ENCODE results near the gene TNPO1.
"Not testable (repeated sequence)": the region's sequence is repeated elsewhere in the genome, so short reads cannot be mapped to it uniquely, and the experiment has no call there.

Gene TNPO1

DNA sequence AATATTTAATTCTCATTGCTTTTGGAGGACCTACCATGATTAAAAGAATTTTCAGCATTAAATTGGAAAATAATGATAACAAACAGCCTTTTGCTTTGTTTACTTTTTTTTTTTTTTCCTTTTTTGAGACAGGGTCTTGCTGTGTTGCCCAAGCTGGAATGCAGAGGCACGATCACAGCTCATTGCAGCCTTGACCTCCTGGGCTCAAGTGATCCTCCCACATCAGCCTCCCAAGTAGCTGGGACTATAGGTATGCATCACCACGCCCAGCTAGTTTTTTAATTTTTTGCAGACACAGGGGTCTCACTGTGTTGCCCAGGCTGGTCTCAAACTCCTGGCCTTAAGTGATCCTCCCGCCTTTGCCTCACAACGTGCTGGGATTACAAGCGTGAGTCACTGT, 23.8 kb upstream of the TNPO1 start:
- H3K27me3 ChIP-seq (ENCODE audit: control insufficient read depth, insufficient read depth, low read length); H3K36me3 ChIP-seq (ENCODE audit: insufficient read depth, low read length); H3K4me1 ChIP-seq (ENCODE audit: control insufficient read depth, insufficient read depth, low read length); H3K4me2 ChIP-seq (ENCODE audit: low read length); H3K4me3 ChIP-seq (ENCODE audit: low read length); H3K9ac ChIP-seq (ENCODE audit: low read depth, low read length); H3K9me3 ChIP-seq (replicated peaks; ENCODE audit: low read length): not testable (repeated sequence)

DNA sequence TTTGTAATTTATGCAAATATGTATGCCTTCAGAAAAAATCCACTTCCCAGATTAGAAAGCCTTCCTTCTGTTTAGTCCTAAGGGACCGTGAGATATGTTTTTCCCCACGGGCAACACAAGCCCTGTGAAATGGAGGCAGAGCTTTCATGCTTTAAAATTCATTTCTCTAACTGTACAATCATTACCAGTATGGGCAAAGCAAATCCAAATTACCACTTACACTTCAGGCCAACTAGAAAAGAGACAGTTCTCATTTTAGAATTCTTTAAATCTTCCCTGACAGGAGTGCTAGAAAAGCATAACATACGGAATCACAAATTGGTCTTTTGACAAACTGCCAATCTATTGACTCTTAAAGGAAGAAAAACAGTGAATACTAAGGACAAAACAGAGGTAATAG, 20.5 kb upstream of the TNPO1 start:
- no peak overlapping the region for H3K4me3 ChIP-seq (ENCODE audit: low read length)
- no peaks in the 10 kb centered on the region for H3K9me3 ChIP-seq (replicated peaks; ENCODE audit: low read length)
- no peaks in the 10 kb centered on the region for H3K36me3 ChIP-seq (ENCODE audit: insufficient read depth, low read length)
- no peaks in the 10 kb centered on the region for H3K27me3 ChIP-seq (ENCODE audit: control insufficient read depth, insufficient read depth, low read length)
- no peak overlapping the region for H3K9ac ChIP-seq (ENCODE audit: low read depth, low read length)
- no peak overlapping the region for H3K4me2 ChIP-seq (ENCODE audit: low read length)
- H3K4me1 ChIP-seq (ENCODE audit: control insufficient read depth, insufficient read depth, low read length): no peaks in the 10 kb centered on the region

DNA sequence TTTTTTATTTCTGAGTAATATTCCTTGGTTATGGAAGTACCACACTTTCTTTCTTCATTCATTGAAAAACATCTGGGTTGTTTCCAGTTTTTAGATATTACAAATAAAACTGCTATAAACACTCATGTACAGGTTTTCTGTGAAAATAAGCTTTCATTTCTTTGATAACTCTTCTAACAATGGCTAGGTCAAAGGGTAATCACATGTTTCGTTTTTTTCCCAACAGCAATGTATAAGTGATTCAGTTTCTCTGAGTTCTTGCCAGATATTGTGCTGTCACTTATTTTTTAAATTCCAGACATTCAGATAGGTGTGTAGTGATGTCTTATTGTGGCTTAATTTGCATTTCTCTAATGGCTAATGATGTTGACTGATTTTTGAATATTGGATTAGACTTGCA, 16.7 kb upstream of the TNPO1 start:
- Histone ChIP-seq H3K4me2 (ENCODE audit: low read length) (no peak overlapping the region), H3K4me3 (ENCODE audit: low read length) (no peak overlapping the region), H3K36me3 (ENCODE audit: insufficient read depth, low read length) (no peaks in the 10 kb centered on the region), H3K27me3 (ENCODE audit: control insufficient read depth, insufficient read depth, low read length) (no peaks in the 10 kb centered on the region), H3K9ac (ENCODE audit: low read depth, low read length) (no peak overlapping the region), H3K4me1 (ENCODE audit: control insufficient read depth, insufficient read depth, low read length) (no peaks in the 10 kb centered on the region), H3K9me3 (replicated peaks; ENCODE audit: low read length) (no peaks in the 10 kb centered on the region)

DNA sequence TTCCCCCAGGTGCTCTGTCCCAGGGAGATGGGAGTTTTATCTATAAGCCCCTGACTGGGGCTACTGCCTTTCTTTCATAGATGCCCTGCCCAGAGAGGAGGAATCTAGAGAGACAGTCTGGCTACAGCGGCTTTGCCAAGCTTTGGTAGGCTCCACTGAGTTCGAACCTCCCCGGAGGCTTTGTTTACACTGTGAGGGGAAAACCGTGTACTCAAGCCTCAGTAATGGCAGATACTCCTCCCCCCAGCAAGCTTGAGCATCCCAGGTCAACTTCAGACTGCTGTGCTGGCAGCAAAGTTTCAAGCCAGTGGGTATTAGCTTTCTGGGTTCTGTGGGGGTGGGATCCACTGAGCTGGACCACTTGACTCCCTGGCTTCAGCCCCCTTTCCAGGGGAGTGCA, 7.8 kb upstream of the TNPO1 start:
- not testable (repeated sequence) for H3K36me3 ChIP-seq (ENCODE audit: insufficient read depth, low read length); H3K27me3 ChIP-seq (ENCODE audit: control insufficient read depth, insufficient read depth, low read length); H3K4me1 ChIP-seq (ENCODE audit: control insufficient read depth, insufficient read depth, low read length); H3K9me3 ChIP-seq (replicated peaks; ENCODE audit: low read length); H3K4me2 ChIP-seq (ENCODE audit: low read length); H3K9ac ChIP-seq (ENCODE audit: low read depth, low read length); H3K4me3 ChIP-seq (ENCODE audit: low read length)

DNA sequence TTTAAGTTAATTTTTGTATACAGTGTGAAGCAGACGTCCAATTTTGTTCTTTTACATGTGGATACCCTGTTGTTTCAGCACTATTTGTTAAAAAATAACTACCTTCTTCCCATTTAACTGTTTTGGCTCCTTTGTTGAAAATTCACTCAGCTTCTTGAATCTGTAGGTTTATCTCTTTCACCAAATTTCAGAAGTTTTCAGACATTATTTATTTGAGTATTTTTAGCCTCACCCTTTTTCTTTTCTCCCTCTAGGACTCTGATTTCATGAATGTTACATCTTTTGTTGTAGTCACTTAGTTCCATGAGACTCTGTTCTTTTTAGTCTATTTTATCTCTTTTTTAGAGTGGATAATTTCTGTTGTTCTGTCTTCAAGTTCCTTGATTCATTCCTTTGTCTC, 4.6 kb upstream of the TNPO1 start:
- Histone ChIP-seq H3K36me3 (ENCODE audit: insufficient read depth, low read length) (no peaks in the 10 kb centered on the region), H3K4me3 (ENCODE audit: low read length) (no peak overlapping the region), H3K9ac (ENCODE audit: low read depth, low read length) (no peak overlapping the region), H3K4me1 (ENCODE audit: control insufficient read depth, insufficient read depth, low read length) (peaks cover 12% of the 10 kb centered on the region), H3K4me2 (ENCODE audit: low read length) (no peak overlapping the region), H3K27me3 (ENCODE audit: control insufficient read depth, insufficient read depth, low read length) (no peaks in the 10 kb centered on the region), H3K9me3 (replicated peaks; ENCODE audit: low read length) (no peaks in the 10 kb centered on the region)

DNA sequence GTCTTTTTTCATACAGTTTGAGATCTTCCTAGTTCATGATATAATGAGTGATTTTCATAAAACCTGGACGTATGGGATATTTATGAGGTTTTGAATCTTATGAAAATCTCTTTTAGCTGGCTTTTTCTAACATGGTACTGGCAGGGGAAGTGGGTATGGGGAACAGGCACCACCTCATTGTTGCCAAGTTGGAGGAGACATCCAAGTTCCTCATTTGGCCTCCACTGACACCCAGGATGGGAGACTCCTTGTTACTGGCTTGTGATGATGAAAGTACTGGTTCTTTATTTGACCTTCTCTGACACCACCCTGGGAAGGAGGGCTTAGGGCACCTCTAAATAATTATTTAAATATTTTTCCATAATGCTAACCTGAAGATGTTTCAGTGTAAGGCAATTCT, 4.0 kb upstream of the TNPO1 start:
- Histone ChIP-seq H3K4me1 (ENCODE audit: control insufficient read depth, insufficient read depth, low read length) (peaks cover 12% of the 10 kb centered on the region), H3K9ac (ENCODE audit: low read depth, low read length) (no peak overlapping the region), H3K9me3 (replicated peaks; ENCODE audit: low read length) (no peaks in the 10 kb centered on the region), H3K36me3 (ENCODE audit: insufficient read depth, low read length) (no peaks in the 10 kb centered on the region), H3K27me3 (ENCODE audit: control insufficient read depth, insufficient read depth, low read length) (no peaks in the 10 kb centered on the region), H3K4me3 (ENCODE audit: low read length) (no peak overlapping the region), H3K4me2 (ENCODE audit: low read length) (no peak overlapping the region)

DNA sequence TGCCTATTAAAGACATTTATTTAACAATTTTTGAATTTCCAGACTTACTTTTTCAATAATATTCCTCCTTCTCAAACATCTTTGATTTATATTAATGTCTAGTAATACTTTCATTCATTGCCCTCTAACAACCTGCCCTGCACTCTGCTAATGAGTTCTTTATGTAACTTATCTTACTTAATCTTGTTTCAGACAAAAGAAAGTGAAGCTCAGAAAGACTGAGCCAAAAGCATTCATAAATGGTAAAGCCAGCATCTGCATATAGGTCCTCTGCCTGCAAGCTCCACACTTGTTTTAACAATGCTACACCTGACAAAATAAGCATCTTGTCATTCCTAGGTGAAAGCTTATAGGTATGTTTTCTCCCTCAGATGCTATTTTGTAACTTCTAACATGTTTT, 2.4 kb upstream of the TNPO1 start:
- peaks cover 13% of the 10 kb centered on the region for H3K4me1 ChIP-seq (ENCODE audit: control insufficient read depth, insufficient read depth, low read length)
- H3K9ac ChIP-seq (ENCODE audit: low read depth, low read length): no peak overlapping the region
- H3K4me3 ChIP-seq (ENCODE audit: low read length): no peak overlapping the region
- peaks cover 1% of the 10 kb centered on the region for H3K36me3 ChIP-seq (ENCODE audit: insufficient read depth, low read length)
- no peak overlapping the region for H3K4me2 ChIP-seq (ENCODE audit: low read length)
- no peaks in the 10 kb centered on the region for H3K27me3 ChIP-seq (ENCODE audit: control insufficient read depth, insufficient read depth, low read length)
- H3K9me3 ChIP-seq (replicated peaks; ENCODE audit: low read length): no peaks in the 10 kb centered on the region

DNA sequence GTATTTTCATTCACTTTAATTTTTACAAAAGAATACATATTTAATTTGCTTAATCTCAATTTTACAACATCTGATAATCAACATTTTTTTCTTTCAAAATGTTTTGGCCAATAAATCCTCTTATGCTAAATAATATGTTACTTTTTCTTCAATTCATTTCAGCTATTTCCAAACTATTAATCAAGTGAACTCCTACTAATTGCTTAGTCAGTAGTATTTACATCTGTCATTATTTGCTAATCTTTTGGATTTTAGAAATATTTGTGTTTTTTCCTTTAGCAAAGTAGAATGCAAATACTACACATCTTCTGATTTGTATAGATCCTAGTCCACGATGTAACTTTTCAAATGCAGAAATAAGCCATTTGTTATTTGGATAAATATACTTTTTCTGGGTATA, 1.6 kb upstream of the TNPO1 start:
- no peaks in the 10 kb centered on the region for H3K9me3 ChIP-seq (replicated peaks; ENCODE audit: low read length)
- H3K27me3 ChIP-seq (ENCODE audit: control insufficient read depth, insufficient read depth, low read length): no peaks in the 10 kb centered on the region
- peaks cover 20% of the 10 kb centered on the region for H3K4me1 ChIP-seq (ENCODE audit: control insufficient read depth, insufficient read depth, low read length)
- peaks cover 3% of the 10 kb centered on the region for H3K36me3 ChIP-seq (ENCODE audit: insufficient read depth, low read length)
- H3K4me3 ChIP-seq (ENCODE audit: low read length): no peak overlapping the region
- peak overlapping the region; percentile 100 for H3K9ac ChIP-seq (ENCODE audit: low read depth, low read length)
- peak overlapping the region; percentile 91 for H3K4me2 ChIP-seq (ENCODE audit: low read length)

DNA sequence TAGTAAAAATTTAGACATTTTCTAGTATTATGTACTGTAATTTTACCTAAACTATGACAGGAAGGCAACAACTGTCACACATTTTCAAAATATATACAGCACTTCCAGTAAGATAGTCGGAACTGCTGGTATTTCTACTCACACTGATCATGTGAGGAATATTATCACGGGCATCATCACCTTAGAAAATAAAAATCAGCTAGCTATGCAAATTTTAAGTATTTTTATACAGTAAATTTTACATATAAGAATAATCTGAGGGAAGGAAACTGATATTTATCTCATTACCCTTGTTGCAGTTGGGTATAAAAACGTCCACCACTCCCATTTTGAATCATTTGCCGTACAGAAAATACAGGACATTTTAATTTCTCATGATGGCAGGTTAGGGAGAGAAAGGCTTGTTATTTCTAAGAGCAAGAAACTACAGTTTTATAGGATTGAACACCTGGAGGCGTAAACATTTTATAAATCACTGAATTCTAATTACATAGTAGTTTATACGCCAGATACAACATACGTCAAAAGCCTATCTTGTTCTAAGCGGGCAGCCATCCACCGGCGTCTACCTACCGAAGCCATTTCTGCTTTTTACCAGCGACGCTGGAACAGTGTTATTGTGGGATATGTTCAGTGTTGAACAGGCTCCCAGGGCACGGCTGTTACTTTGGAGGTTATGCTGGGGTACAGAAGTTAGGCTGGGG, 729 bp upstream of the TNPO1 start:
- Histone ChIP-seq H3K4me1 (ENCODE audit: control insufficient read depth, insufficient read depth, low read length) (peaks cover 25% of the 10 kb centered on the region), H3K36me3 (ENCODE audit: insufficient read depth, low read length) (peaks cover 8% of the 10 kb centered on the region), H3K9me3 (replicated peaks; ENCODE audit: low read length) (no peaks in the 10 kb centered on the region), H3K4me2 (ENCODE audit: low read length) (peak overlapping the region; percentile 91), H3K9ac (ENCODE audit: low read depth, low read length) (peak overlapping the region; percentile 100), H3K4me3 (ENCODE audit: low read length) (peak overlapping the region; percentile 95), H3K27me3 (ENCODE audit: control insufficient read depth, insufficient read depth, low read length) (no peaks in the 10 kb centered on the region)

DNA sequence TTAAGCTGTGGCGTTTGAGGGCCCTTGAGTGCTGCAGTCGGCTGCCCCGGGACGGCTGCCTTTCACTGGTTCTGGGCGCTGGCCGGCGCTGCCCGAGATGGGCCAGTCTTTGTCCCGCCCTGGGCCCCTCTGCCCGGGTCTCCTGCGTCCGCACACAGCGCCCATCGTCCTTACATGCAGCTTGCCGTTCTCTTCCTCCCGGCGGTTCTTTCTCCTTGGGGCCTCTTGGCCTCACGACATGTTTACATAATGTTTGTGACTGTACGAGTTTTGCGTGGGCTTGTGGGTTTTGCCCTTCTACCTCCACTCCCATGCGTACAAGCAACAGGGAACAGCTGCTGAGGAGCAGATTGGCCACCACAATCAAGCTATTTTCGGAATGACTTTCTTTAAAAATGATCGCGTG, 618 bp downstream of the TNPO1 start:
- H3K9ac ChIP-seq (ENCODE audit: low read depth, low read length): peak overlapping the region; percentile 100
- H3K9me3 ChIP-seq (replicated peaks; ENCODE audit: low read length): no peaks in the 10 kb centered on the region
- H3K4me2 ChIP-seq (ENCODE audit: low read length): peak overlapping the region; percentile 91
- H3K4me1 ChIP-seq (ENCODE audit: control insufficient read depth, insufficient read depth, low read length): peaks cover 32% of the 10 kb centered on the region
- peak overlapping the region; percentile 95 for H3K4me3 ChIP-seq (ENCODE audit: low read length)
- H3K36me3 ChIP-seq (ENCODE audit: insufficient read depth, low read length): peaks cover 10% of the 10 kb centered on the region
- no peaks in the 10 kb centered on the region for H3K27me3 ChIP-seq (ENCODE audit: control insufficient read depth, insufficient read depth, low read length)

DNA sequence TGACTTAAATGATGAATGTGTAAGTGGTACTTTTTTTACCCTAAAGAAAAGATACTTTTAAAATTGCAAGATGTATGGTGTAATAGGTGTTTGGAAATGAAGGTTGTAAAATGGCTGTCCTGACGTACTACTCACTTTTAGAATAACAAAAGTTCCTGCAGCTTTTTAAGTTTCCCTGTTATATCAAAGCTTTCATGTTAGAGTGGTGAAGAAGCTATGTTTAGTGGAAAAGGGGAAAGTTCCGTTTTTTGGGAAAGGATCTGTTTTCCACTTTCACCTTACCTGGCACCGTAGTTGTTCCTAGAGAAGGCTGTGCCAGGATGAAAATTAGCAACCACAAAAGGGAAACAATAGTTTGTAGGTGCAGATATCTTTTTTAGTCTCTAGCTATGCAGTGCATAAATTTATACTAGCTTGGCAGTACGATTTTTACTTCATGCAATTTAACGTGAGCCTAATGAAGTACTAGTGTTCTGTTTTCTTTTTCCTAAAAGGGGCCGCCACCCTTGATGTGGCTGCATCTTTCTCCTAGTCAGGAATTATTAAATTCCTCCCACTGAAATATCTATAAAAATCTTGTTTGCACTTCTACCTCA, 1.3 kb downstream of the TNPO1 start:
- H3K9me3 ChIP-seq (replicated peaks; ENCODE audit: low read length): no peaks in the 10 kb centered on the region
- H3K36me3 ChIP-seq (ENCODE audit: insufficient read depth, low read length): peaks cover 10% of the 10 kb centered on the region
- peak overlapping the region; percentile 91 for H3K4me2 ChIP-seq (ENCODE audit: low read length)
- H3K27me3 ChIP-seq (ENCODE audit: control insufficient read depth, insufficient read depth, low read length): no peaks in the 10 kb centered on the region
- peak overlapping the region; percentile 100 for H3K9ac ChIP-seq (ENCODE audit: low read depth, low read length)
- H3K4me1 ChIP-seq (ENCODE audit: control insufficient read depth, insufficient read depth, low read length): peaks cover 39% of the 10 kb centered on the region
- H3K4me3 ChIP-seq (ENCODE audit: low read length): peak overlapping the region; percentile 95

DNA sequence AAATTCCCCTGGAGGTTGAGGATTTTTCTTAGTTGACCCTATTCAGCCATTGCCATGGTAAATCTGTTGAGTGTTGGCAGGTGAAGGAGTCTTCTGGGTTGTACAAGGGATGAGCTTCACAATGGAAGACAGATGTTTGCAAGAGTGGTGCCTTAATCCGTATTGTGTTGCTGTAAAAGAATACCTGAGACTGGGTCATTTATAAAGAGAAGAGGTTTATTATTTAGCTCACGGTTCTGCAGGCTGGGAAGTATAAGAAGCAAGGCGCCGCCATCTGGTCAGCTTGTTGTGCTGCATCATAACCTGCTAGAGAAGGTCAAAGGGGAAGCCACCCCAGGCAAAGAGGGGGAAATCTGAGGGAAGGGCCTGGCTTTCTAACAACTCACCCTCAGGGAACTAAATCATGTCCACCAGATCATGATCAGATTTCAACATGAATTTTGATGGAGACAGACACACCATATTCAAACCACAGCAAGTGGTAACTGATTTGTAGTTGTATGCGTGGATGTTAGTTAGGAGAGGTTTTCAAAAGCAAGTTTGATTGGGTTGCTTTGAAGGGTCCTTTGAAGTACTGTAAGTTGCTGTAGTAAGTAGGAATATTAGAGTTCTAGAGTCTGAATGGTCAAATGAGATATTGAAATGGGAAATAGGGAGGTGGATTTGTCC, 2.5 kb downstream of the TNPO1 start:
- H3K9me3 ChIP-seq (replicated peaks; ENCODE audit: low read length): no peaks in the 10 kb centered on the region
- H3K4me2 ChIP-seq (ENCODE audit: low read length): peak overlapping the region; percentile 91
- H3K4me1 ChIP-seq (ENCODE audit: control insufficient read depth, insufficient read depth, low read length): peaks cover 45% of the 10 kb centered on the region
- H3K36me3 ChIP-seq (ENCODE audit: insufficient read depth, low read length): peaks cover 13% of the 10 kb centered on the region
- H3K9ac ChIP-seq (ENCODE audit: low read depth, low read length): peak overlapping the region; percentile 100
- H3K4me3 ChIP-seq (ENCODE audit: low read length): peak overlapping the region; percentile 95
- no peaks in the 10 kb centered on the region for H3K27me3 ChIP-seq (ENCODE audit: control insufficient read depth, insufficient read depth, low read length)
